Amygdala (tissue), 56 donors: ENCODE measurements around the gene ITPKC.

Source experiments
- DNase-seq, 56 donors: peaks; one replicate each; lab custom pipeline; 2025; lab: John Stamatoyannopoulos, UW

Gene ITPKC

GRCh38 chr19:40739030-40739839, 22.3 kb downstream of the ITPKC start:
- DNase-seq = no peak

DNA sequence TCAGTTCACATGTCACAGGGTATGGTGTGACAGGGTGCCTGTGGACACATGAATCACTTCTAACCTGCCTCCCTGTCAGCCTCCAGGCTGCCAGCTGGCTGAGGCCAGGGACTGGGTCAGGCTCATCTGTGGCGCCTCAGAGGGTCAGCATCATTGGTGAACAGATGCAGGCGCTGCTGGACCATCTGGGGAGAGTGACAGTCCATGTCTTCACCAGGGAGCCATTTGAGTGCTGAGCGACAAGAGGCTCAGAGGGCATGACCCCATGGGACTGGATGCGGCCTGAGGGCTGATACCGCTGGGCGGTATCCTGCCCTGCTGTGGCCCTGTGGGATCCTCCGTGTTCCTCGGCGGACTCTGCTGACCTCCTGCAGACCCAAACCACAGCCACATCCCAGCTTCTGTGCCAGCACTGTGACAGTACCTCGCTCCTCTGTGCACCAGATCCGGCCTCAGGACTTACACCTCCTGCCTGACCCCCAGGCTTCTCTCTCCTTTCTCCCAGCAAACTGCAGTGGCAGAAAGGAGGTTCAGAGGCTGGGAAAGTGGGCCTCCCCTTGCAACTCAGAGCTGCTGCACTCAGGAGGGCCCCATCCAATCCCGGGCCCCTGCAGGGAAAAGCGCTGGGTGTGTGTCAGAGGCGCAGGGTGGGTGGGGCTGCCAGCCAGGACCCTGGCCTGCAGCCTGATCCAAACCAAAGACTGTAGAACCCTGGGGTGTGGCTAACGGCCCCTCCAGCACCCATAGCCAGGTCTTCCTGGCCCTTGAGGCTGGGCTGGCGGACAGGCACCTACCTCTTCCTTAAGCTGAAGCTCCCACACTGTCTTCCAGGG, 23.2 kb downstream of the ITPKC start:
- peak in 1 of 56 donors; percentile 38 for DNase-seq

- DNase-seq = peak in 43 of 56 donors; percentile 8 to 86 (median 58)
Observed at GRCh38 chr19:40740747-40741146, 23.8 kb downstream of the ITPKC start.

- DNase-seq = no peak
Observed at GRCh38 chr19:40741527-40742390, 24.8 kb downstream of the ITPKC start.

GRCh38 chr19:40742477-40742876, 25.6 kb downstream of the ITPKC start:
- DNase-seq = no peak

GRCh38 chr19:40742886-40743285, 26.0 kb downstream of the ITPKC start:
- no peak for DNase-seq

- no peak for DNase-seq
Observed at GRCh38 chr19:40743926-40744325, 27.0 kb downstream of the ITPKC start.

DNA sequence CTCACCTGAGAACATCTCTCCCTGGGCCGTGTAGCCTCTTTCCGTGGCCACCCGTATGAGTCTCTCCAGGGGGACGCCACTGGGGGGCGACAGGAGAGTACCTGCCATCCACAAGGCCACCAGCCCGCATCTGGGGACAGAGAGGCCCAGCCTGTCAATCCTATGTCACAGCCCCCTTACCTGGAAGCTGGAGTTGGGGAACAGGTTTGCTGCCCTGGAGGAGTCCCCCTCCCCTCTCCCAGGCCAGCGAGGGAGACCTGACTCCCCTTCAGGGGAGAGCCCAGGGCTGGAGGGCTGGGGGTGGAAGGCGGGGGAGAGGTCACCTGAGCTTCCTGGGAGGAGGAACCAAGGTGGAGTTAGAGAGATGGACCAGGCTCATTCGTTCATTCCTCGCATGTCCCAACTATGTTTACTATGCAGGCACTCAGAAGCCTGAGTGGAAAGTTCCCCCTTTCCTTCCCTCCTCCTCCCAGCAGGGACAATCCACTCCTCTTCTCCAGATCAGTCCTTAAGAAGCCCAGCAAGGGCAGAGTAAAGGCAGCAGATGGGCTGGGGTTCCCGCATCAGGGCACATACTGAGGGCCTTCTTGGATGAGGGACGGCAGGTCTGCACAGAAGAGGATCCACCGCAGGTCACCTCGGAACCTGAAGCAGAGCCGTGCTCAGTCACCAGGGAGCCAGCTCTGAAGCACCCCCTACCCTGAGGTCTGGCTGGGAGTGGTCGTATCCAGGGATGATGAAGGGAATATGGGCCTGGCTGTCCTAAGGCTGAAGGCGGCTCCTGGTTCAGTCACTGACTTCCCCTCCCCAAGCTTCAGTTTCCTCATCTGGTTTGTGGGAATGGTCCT, 27.9 kb downstream of the ITPKC start:
- DNase-seq = peak in 1 of 56 donors; percentile 15

GRCh38 chr19:40745402-40745780, 28.5 kb downstream of the ITPKC start:
- DNase-seq = no peak

GRCh38 chr19:40747536-40747935, 30.6 kb downstream of the ITPKC start:
- DNase-seq = no peak

DNA sequence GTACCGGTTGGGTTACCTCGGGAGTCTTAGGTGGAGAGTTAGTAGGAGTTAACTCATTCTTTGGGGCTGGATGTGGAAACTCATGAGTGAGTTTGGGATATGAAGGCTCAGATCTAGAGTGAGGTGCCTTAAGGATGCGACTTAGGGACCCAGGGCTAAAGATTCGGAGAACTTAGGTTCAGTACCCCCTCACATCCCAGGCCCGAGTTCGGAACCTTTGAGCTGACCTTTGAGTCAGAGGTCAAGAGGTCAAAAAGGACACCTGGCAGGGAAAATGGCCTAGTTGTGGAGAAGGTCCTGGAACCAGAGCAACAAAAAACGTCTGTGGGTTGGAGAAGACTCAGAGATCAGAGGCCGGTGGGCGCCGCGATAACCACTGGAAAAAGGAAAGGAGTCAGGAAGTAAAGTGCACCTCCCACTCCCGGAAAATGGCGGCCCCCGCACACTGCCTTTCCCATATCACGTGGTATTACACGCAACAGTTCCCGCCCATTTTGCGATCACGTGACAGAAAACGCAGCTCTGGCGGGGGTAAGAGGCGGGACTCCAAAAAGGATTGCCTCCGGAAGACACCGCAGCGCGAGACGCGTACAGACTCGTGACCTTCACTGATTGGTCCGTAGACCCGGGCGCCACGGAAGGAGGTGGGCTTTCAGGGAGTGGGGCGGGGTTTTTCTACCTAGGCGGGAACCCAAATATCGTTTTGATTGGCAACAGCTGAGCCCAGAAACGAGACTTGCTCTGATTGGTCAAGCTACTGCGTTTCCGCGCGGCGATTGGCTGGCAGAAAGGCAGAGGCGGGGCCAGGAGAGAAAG, 33.4 kb downstream of the ITPKC start, which contains the start of gene ACTMAP:
Gene ACTMAP (minus strand): TSS at position 420 of the 816 bp plus-strand sequence. CDS start 674 bp downstream, outside the sequence.
- DNase-seq = peak; percentile 97 to 100 (median 100)

DNA sequence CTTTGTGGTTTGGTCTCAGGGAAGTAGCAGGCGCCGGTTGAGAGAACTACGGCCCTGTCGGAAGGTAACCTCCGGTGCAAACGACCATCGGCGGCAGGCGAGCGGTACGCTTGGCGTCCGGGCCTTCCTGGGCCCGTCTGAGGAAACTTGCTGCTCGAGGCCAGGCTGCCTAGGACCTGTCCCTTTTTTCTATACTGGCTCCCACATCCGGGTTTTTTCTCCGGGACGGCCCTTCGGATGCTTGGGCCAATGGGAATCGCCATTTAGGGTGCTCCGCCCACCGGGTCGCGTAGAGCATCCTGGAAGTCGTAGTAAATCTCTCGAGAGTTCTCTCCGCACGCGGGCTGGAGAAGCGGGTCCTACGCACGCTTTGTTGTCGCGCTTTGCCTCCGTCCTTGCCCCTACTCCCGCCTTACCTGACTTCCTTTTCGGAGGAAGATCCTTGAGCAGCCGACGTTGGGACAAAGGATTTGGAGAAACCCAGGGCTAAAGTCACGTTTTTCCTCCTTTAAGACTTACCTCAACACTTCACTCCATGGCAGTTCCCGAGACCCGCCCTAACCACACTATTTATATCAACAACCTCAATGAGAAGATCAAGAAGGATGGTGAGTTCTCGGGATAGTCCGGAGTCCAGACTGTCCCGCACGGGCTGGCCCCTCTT, 34.1 kb downstream of the ITPKC start, which contains the start of gene SNRPA:
Gene SNRPA (plus strand): TSS at position 330 of the 664 bp plus-strand sequence. CDS start 206 bp downstream, at position 536.
- peak; percentile 85 to 100 (median 98) for DNase-seq

GRCh38 chr19:40752257-40752781, 35.4 kb downstream of the ITPKC start:
- no peak for DNase-seq

DNA sequence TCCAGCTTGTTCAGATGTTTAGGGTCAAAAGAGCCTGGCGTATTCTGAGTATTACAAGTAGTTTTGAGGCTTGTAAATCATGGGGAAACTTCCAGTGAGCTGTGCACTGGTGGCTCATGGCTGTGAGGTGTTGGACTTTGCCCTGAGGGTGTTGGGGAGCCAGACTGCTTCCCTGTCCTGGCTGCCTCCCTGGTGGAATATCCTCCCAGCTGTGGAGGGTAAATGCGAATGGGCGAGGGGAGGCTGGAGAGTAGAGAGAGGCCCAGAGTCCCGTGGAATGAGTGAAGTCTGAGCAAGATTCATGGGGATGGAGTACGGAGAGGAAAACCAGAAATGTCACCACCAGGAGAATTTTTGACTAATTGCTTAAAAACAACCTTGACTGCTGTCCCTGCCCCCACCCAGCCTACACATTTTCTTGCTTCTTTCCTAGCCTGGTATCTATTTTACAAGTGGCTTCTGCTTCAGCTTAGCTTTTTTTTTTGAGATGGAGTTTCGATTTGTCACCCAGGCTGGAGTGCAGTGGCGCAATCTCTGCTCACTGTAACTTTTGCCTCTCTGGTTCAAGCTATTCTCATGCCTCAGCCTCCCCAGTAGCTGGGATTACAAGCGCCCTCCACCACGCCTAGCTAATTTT, 37.8 kb downstream of the ITPKC start:
- DNase-seq = peak in 3 of 56 donors; percentile 4 to 40 (median 20)

DNA sequence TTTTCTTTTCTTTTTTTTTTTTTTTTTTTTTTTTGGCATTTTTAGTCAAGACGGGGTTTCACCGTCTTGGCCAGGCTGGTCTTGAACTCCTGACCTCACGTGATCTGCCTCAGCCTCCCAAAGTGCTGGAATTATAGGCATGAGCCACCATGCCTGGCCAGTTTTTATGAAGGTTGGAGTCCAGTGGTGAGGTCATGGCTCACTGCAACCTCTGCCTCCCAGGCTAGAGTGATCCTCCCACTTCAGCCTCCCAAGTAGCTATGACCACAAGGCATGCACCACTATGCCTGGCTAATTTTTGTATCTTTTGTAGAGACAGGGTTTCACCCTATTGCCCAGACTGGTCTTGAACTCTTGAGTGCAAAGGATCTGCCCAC, 38.3 kb downstream of the ITPKC start:
- no peak for DNase-seq

DNA sequence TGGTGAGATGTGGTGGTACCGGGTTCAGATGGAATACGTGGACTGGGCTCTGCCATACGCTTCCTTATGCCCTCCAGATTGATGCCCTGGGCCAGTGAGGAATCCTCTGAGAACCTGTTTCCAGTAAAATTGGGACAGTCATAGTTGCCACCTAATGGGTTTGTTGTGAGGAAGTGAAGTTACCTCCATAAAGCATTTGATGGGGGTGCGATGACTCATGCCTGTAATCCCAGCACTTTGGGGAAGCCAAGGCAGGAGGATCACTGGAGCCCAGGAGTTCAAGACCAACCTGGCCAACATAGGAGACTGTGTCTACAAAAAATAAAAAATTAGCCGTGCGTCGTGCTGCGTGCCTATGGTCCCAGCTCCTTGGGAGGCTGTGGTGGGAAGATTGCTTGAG, 38.9 kb downstream of the ITPKC start:
- DNase-seq = no peak

GRCh38 chr19:40756502-40757110, 39.7 kb downstream of the ITPKC start:
- no peak for DNase-seq
